ENCODE results near the gene SART3. TPM values are rescaled to one million over a fixed set of nuclear protein-coding genes. Genes with fewer than 3 reads are reported as not detected.

The SART3 gene
- total and polyA plus RNA-seq, 8 donors, result 11.7 to 106 (median 51.1) TPM

- WGBS, 5 donors, result 52 to 65% (median 61%) methylated on average over 3 of the region's 3 CpGs
- intact Hi-C loops (cut with DNase I; ENCODE audit: low total_unique reads), result no loop called here
- H3K27ac ChIP-seq, result peak overlapping the region in 1 of 5 donors; percentile 32
These were observed 19.6 kb upstream of the SART3 start for GRCh38 chr12:108580531-108580930.

GRCh38 chr12:108578813-108579212, 17.8 kb upstream of the SART3 start:
- H3K27ac ChIP-seq, result no peak overlapping the region
- 87 to 95% (median 92%) methylated on average over 3 of the region's 3 CpGs for WGBS, 5 donors
- no peaks in the 10 kb centered on the region for H3K27me3 ChIP-seq
- intact Hi-C loops (cut with DNase I; ENCODE audit: low total_unique reads), result no loop called here
- TF ChIP-seq EP300 (IDR thresholded peaks at IDR 0.05), result no peak
- TF ChIP-seq POLR2A (IDR thresholded peaks at IDR 0.05), result no peak
- no peak for TF ChIP-seq CTCF (IDR thresholded peaks at IDR 0.05)
- no peak for TF ChIP-seq POLR2AphosphoS5 (IDR thresholded peaks at IDR 0.05)
- DNase-seq, result no peak
- H3K4me3 ChIP-seq, result no peak overlapping the region
- H3K9me3 ChIP-seq, result no peaks in the 10 kb centered on the region
- H3K36me3 ChIP-seq, result no peaks in the 10 kb centered on the region
- no peaks in the 10 kb centered on the region for H3K4me1 ChIP-seq

More at GRCh38 chr12:108580531-108580930, 19.6 kb upstream of the SART3 start:
- Histone ChIP-seq H3K9me3 (no peaks in the 10 kb centered on the region), H3K27me3 (no peaks in the 10 kb centered on the region), H3K36me3 (no peaks in the 10 kb centered on the region), H3K4me1 (no peaks in the 10 kb centered on the region), H3K4me3 (no peak overlapping the region)
- TF ChIP-seq CTCF (IDR thresholded peaks at IDR 0.05) (no peak), EP300 (IDR thresholded peaks at IDR 0.05) (no peak), POLR2A (IDR thresholded peaks at IDR 0.05) (no peak), POLR2AphosphoS5 (IDR thresholded peaks at IDR 0.05) (no peak)
- no peak for DNase-seq

- WGBS, 5 donors, result 66 to 100% (median 96%) methylated on average over 2 of the region's 2 CpGs
- H3K27ac ChIP-seq, result no peak overlapping the region
These were observed 17.3 kb upstream of the SART3 start for GRCh38 chr12:108578264-108578663.

GRCh38 chr12:108577458-108577857, 16.5 kb upstream of the SART3 start:
- intact Hi-C loops (cut with DNase I; ENCODE audit: low total_unique reads), result no loop called here
- Histone ChIP-seq H3K9me3 (no peaks in the 10 kb centered on the region), H3K27me3 (no peaks in the 10 kb centered on the region), H3K4me1 (no peaks in the 10 kb centered on the region), H3K27ac (no peak overlapping the region), H3K4me3 (no peak overlapping the region), H3K36me3 (no peaks in the 10 kb centered on the region)
- TF ChIP-seq POLR2A (IDR thresholded peaks at IDR 0.05), result no peak
- DNase-seq, result no peak

More at GRCh38 chr12:108578264-108578663, 17.3 kb upstream of the SART3 start:
- intact Hi-C loops (cut with DNase I; ENCODE audit: low total_unique reads), result no loop called here
- Histone ChIP-seq H3K4me3 (no peak overlapping the region), H3K9me3 (no peaks in the 10 kb centered on the region), H3K4me1 (no peaks in the 10 kb centered on the region), H3K36me3 (no peaks in the 10 kb centered on the region), H3K27me3 (no peaks in the 10 kb centered on the region)
- TF ChIP-seq POLR2A (IDR thresholded peaks at IDR 0.05) (no peak), POLR2AphosphoS5 (IDR thresholded peaks at IDR 0.05) (no peak), CTCF (IDR thresholded peaks at IDR 0.05) (no peak), EP300 (IDR thresholded peaks at IDR 0.05) (no peak)
- no peak for DNase-seq

GRCh38 chr12:108576660-108577234, 15.8 kb upstream of the SART3 start:
- H3K4me1 ChIP-seq, result no peaks in the 10 kb centered on the region
- no peak overlapping the region for H3K4me3 ChIP-seq
- no peak for DNase-seq
- H3K9me3 ChIP-seq, result no peaks in the 10 kb centered on the region
- intact Hi-C loops (cut with DNase I; ENCODE audit: low total_unique reads), result no loop called here
- no peaks in the 10 kb centered on the region for H3K36me3 ChIP-seq
- 59 to 94% (median 63%) methylated on average over 6 of the region's 6 CpGs for WGBS, 5 donors
- no peak overlapping the region for H3K27ac ChIP-seq
- H3K27me3 ChIP-seq, result no peaks in the 10 kb centered on the region
- TF ChIP-seq POLR2AphosphoS5 (IDR thresholded peaks at IDR 0.05), result no peak
- TF ChIP-seq CTCF (IDR thresholded peaks at IDR 0.05), result no peak
- no peak for TF ChIP-seq EP300 (IDR thresholded peaks at IDR 0.05)
- no peak for TF ChIP-seq POLR2A (IDR thresholded peaks at IDR 0.05)
